ENCODE results near the gene EPN1. TPM values are rescaled to one million over a fixed set of nuclear protein-coding genes. Genes with fewer than 3 reads are reported as not detected.

Gene EPN1
- total and polyA plus RNA-seq, 2 of the 13 experiments (the other 11 are each of a cell fraction or from before 2014, with no cell fraction given), result 28.9 to 31.7 TPM

DNA sequence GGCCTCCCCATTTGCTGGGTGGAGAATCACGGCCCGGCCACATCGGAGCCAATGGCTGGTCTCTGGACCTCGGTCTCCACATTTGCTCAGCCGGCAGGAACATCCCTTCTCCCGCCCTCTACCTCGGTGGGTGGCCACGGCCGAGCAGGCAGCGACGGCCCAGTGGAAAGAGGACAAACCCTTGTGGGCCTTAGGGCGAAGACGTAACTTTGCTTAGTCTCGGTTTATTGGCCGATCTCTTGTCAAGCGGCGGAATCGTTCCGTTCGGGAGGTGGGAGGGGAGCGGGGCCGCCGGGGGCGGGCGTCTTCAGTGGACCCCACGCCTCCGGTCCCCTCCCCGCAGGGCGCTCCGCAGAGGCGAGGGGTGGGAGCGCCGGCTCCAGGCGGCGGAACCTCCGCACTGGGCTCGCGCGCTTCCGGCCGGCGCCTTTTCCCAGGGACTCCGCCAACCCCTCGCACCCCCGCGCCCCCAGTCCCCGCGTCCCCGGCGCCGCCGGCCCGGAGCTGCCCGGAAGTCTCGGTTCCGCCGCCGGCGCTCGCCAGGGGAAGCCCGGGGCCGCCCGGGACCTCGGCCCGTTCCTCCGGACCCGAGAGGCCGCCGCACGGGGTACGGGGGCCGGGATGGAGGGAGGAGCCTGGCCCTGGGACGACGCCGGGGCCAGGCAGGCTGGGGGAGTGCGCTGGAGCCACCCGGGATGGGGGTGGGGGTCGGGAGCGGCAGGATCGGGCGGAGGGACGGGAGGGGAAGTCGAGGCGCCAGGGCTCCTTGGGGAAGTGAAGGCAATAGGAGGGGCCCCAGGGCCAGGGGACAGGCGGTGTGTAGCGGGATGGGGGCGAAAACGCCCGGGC, 34.2 kb upstream of the EPN1 start, which contains the start of gene ZNF580 (continued):
- TF ChIP-seq HOXA7 (CRISPR knock-in tag; IDR thresholded peaks at IDR 0.05) (no peak), MXI1 (IDR thresholded peaks at IDR 0.05; ENCODE audit: borderline replicate concordance, low read depth, low read length) (0 out of 3 replicates have a peak, but pooled peaks have one; percentile 46), NFE2L1 (CRISPR knock-in tag; IDR thresholded peaks at IDR 0.05; ENCODE audit: borderline replicate concordance) (no peak), FLYWCH1 (CRISPR knock-in tag; IDR thresholded peaks at IDR 0.05) (no peak), ZC3H13 (CRISPR knock-in tag; IDR thresholded peaks at IDR 0.05) (0 out of 2 replicates have a peak, but pooled peaks have one; percentile 55), ZKSCAN8 (CRISPR knock-in tag; IDR thresholded peaks at IDR 0.05; ENCODE audit: borderline replicate concordance) (no peak), ZNF678 (CRISPR knock-in tag; IDR thresholded peaks at IDR 0.05) (0 out of 2 replicates have a peak, but pooled peaks have one; percentile 25), ASH2L (IDR thresholded peaks at IDR 0.05; ENCODE audit: insufficient read length, low read depth, low read length) (peak; percentile 36), ZNF501 (CRISPR knock-in tag; IDR thresholded peaks at IDR 0.05) (peak; percentile 59; the same call in 1 of the 2 replicates), ZNF180 (CRISPR knock-in tag; IDR thresholded peaks at IDR 0.05; ENCODE audit: borderline replicate concordance, low read depth) (peak; percentile 48; the same call in 1 of the 2 replicates), BORCS8-MEF2B (CRISPR knock-in tag; IDR thresholded peaks at IDR 0.05) (0 out of 2 replicates have a peak, but pooled peaks have one; percentile 18), MYC (CRISPR knock-in tag; IDR thresholded peaks at IDR 0.05; ENCODE audit: borderline replicate concordance) (peak; percentile 48; the same call in 1 of the 2 replicates), ZNF768 (CRISPR knock-in tag; IDR thresholded peaks at IDR 0.05) (peak; percentile 32; the same call in 1 of the 2 replicates), KDM5A (IDR thresholded peaks at IDR 0.05; ENCODE audit: borderline replicate concordance, low read length) (peak; percentile 94), XBP1 (CRISPR knock-in tag; IDR thresholded peaks at IDR 0.05) (no peak), KLF16 (CRISPR knock-in tag; IDR thresholded peaks at IDR 0.05) (no peak), ZNF737 (CRISPR knock-in tag; IDR thresholded peaks at IDR 0.05; ENCODE audit: borderline replicate concordance) (peak; percentile 49; the same call in 1 of the 2 replicates), KDM2A (CRISPR knock-in tag; IDR thresholded peaks at IDR 0.05; ENCODE audit: borderline replicate concordance, low read depth) (peak; percentile 94), ZNF670 (CRISPR knock-in tag; IDR thresholded peaks at IDR 0.05; ENCODE audit: borderline replicate concordance) (peak; percentile 66; the same call in 1 of the 2 replicates), ERF (CRISPR knock-in tag; IDR thresholded peaks at IDR 0.05) (peak; percentile 25; the same call in 1 of the 2 replicates)
- TF ChIP-seq, protein P1, sequence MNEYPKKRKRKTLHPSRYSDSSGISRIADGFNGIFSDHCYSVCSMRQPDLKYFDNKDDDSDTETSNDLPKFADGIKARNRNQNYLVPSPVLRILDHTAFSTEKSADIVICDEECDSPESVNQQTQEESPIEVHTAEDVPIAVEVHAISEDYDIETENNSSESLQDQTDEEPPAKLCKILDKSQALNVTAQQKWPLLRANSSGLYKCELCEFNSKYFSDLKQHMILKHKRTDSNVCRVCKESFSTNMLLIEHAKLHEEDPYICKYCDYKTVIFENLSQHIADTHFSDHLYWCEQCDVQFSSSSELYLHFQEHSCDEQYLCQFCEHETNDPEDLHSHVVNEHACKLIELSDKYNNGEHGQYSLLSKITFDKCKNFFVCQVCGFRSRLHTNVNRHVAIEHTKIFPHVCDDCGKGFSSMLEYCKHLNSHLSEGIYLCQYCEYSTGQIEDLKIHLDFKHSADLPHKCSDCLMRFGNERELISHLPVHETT (CRISPR knock-in tag; conservative IDR thresholded peaks at IDR 0.05), result peak; percentile 93
- TF ChIP-seq, protein P2, sequence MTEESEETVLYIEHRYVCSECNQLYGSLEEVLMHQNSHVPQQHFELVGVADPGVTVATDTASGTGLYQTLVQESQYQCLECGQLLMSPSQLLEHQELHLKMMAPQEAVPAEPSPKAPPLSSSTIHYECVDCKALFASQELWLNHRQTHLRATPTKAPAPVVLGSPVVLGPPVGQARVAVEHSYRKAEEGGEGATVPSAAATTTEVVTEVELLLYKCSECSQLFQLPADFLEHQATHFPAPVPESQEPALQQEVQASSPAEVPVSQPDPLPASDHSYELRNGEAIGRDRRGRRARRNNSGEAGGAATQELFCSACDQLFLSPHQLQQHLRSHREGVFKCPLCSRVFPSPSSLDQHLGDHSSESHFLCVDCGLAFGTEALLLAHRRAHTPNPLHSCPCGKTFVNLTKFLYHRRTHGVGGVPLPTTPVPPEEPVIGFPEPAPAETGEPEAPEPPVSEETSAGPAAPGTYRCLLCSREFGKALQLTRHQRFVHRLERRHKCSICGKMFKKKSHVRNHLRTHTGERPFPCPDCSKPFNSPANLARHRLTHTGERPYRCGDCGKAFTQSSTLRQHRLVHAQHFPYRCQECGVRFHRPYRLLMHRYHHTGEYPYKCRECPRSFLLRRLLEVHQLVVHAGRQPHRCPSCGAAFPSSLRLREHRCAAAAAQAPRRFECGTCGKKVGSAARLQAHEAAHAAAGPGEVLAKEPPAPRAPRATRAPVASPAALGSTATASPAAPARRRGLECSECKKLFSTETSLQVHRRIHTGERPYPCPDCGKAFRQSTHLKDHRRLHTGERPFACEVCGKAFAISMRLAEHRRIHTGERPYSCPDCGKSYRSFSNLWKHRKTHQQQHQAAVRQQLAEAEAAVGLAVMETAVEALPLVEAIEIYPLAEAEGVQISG (CRISPR knock-in tag; IDR thresholded peaks at IDR 0.05), result peak; percentile 83
- TF ChIP-seq, protein P3, sequence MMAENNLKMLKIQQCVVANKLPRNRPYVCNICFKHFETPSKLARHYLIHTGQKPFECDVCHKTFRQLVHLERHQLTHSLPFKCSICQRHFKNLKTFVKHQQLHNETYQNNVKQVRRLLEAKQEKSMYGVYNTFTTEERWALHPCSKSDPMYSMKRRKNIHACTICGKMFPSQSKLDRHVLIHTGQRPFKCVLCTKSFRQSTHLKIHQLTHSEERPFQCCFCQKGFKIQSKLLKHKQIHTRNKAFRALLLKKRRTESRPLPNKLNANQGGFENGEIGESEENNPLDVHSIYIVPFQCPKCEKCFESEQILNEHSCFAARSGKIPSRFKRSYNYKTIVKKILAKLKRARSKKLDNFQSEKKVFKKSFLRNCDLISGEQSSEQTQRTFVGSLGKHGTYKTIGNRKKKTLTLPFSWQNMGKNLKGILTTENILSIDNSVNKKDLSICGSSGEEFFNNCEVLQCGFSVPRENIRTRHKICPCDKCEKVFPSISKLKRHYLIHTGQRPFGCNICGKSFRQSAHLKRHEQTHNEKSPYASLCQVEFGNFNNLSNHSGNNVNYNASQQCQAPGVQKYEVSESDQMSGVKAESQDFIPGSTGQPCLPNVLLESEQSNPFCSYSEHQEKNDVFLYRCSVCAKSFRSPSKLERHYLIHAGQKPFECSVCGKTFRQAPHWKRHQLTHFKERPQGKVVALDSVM (CRISPR knock-in tag; IDR thresholded peaks at IDR 0.05), result 0 out of 2 replicates have a peak, but pooled peaks have one; percentile 19
